ENCODE results near the gene C7orf33.

The C7orf33 gene

GRCh38 chr7:148633761-148634160, 43.2 kb downstream of the C7orf33 start:
- DNase-seq = no peak

- DNase-seq = no peak
These were observed 46.5 kb downstream of the C7orf33 start for GRCh38 chr7:148637094-148637493.

GRCh38 chr7:148645898-148646297, 55.3 kb downstream of the C7orf33 start:
- DNase-seq = no peak

GRCh38 chr7:148650232-148650858, 59.8 kb downstream of the C7orf33 start:
- no peak for DNase-seq

- DNase-seq = no peak
These were observed 62.2 kb downstream of the C7orf33 start for GRCh38 chr7:148652773-148653172.

GRCh38 chr7:148657929-148658328, 67.4 kb downstream of the C7orf33 start:
- DNase-seq = no peak

DNA sequence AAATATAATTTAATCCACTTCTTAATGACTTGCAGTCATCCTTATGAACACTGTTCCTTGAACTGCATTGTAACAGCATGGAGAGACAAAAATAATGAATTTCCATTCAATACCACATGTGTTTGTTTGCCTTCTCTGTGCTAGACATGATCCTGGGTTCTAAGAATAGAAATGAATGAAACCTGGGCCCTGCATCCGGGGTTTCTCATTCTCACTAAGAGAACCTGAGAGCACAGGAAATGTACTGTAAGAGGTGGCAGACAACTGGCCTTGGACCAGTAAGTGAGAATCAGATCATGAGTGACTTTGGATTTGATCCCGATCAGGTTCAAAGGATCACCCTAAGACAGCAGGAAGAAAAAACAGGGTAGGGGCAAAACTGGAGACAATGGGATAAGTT, 70.9 kb downstream of the C7orf33 start:
- DNase-seq = no peak

GRCh38 chr7:148662646-148663045, 72.1 kb downstream of the C7orf33 start:
- no peak for DNase-seq

- no peak for DNase-seq
These were observed 73.8 kb downstream of the C7orf33 start for GRCh38 chr7:148664324-148664723.

DNA sequence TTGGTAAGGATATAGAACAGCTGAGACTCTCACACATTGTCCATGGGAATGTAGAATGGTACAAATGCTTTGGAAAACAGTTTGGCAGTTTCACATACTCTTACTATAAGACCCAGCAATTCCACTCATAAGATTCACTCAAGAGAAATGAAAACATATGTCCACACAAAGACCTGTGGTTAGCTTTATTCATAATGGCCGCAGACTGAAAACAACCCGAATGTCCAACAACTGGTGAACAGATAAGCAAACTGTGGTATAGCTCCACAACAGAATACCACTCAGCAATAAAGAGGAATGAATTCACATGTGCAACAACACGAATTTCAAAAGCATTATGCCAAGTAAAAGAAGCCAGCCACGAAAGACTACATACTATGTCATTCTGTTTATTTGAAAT, 74.7 kb downstream of the C7orf33 start:
- no peak for DNase-seq
